HEK293 (cell line): ENCODE data around the gene GMDS.

Source experiments
- AEBP2 ChIP-seq: fragments of 450-650 bp; formaldehyde crosslinking; IDR thresholded peaks from 2 replicates; pipeline ENCODE4 v1.5.1; 2016; ENCODE audit warnings: missing biosample characterization, missing genetic modification characterization, borderline replicate concordance
- EGR2 ChIP-seq: fragments of 450-650 bp; formaldehyde crosslinking; IDR thresholded peaks from 2 replicates; pipeline ENCODE4 v1.5.1; 2016; ENCODE audit warnings: low read depth, missing biosample characterization, missing genetic modification characterization
- GLIS1 ChIP-seq: fragments of 450-650 bp; formaldehyde crosslinking; IDR thresholded peaks from 2 replicates; pipeline ENCODE4 v1.5.1; 2016; ENCODE audit warnings: missing biosample characterization, missing genetic modification characterization
- MZF1 ChIP-seq: fragments of 450-650 bp; formaldehyde crosslinking; IDR thresholded peaks from 2 replicates; pipeline ENCODE4 v1.5.1; 2017; ENCODE audit warnings: missing biosample characterization, missing genetic modification characterization, borderline replicate concordance
- REST ChIP-seq: fragments of 450-650 bp; formaldehyde crosslinking; IDR thresholded peaks from 2 replicates; pipeline ENCODE4 v1.5.1; 2016; ENCODE audit warnings: missing biosample characterization, missing genetic modification characterization
- SALL2 ChIP-seq: fragments of 450-650 bp; formaldehyde crosslinking; IDR thresholded peaks from 2 replicates; pipeline ENCODE4 v1.5.0; 2017; ENCODE audit warnings: missing biosample characterization, mild to moderate bottlenecking, missing genetic modification characterization, borderline replicate concordance
- ZEB2 ChIP-seq: fragments of 450-650 bp; formaldehyde crosslinking; IDR thresholded peaks from 2 replicates; pipeline ENCODE4 v1.5.1; 2016; ENCODE audit warnings: missing biosample characterization, missing genetic modification characterization
- ZNF112 ChIP-seq: fragments of 450-650 bp; formaldehyde crosslinking; IDR thresholded peaks from 2 replicates; pipeline ENCODE4 v1.5.0; 2017; ENCODE audit warnings: missing biosample characterization, missing genetic modification characterization
- ZNF138 ChIP-seq: fragments of 450-650 bp; formaldehyde crosslinking; IDR thresholded peaks from 2 replicates; pipeline ENCODE4 v1.5.1; 2016; ENCODE audit warnings: missing biosample characterization, missing genetic modification characterization, borderline replicate concordance
- ZNF148 ChIP-seq: fragments of 450-650 bp; formaldehyde crosslinking; IDR thresholded peaks from 2 replicates; pipeline ENCODE4 v1.5.0; 2017; ENCODE audit warnings: missing biosample characterization, missing genetic modification characterization, borderline replicate concordance
- ZNF18 ChIP-seq: fragments of 450-650 bp; formaldehyde crosslinking; IDR thresholded peaks from 2 replicates; pipeline ENCODE4 v1.5.1; 2016; ENCODE audit warnings: missing biosample characterization, missing genetic modification characterization
- ZNF391 ChIP-seq: fragments of 450-650 bp; formaldehyde crosslinking; IDR thresholded peaks from 2 replicates; pipeline ENCODE4 v1.5.1; 2016; ENCODE audit warnings: low read depth, missing biosample characterization, missing genetic modification characterization, borderline replicate concordance
- ZNF404 ChIP-seq: fragments of 450-650 bp; formaldehyde crosslinking; IDR thresholded peaks from 2 replicates; pipeline ENCODE4 v1.5.1; 2017; ENCODE audit warnings: missing biosample characterization, missing genetic modification characterization
- ZNF48 ChIP-seq: fragments of 450-650 bp; formaldehyde crosslinking; IDR thresholded peaks from 2 replicates; pipeline ENCODE4 v1.5.1; 2016; ENCODE audit warnings: missing biosample characterization, missing genetic modification characterization
- ZNF555 ChIP-seq: fragments of 450-650 bp; formaldehyde crosslinking; conservative IDR thresholded peaks from 2 replicates; pipeline ENCODE4 v1.5.1; 2017; ENCODE audit warnings: missing biosample characterization, mild to moderate bottlenecking, missing genetic modification characterization, inconsistent platforms
- ZNF558 ChIP-seq: fragments of 450-650 bp; formaldehyde crosslinking; IDR thresholded peaks from 2 replicates; pipeline ENCODE4 v1.5.1; 2016; ENCODE audit warnings: missing biosample characterization, missing genetic modification characterization
- ZNF580 ChIP-seq: fragments of 450-650 bp; formaldehyde crosslinking; IDR thresholded peaks from 2 replicates; pipeline ENCODE4 v1.5.1; 2016; ENCODE audit warnings: missing biosample characterization, missing genetic modification characterization
- ZNF677 ChIP-seq: fragments of 450-650 bp; IDR thresholded peaks from 2 replicates; pipeline ENCODE4 v1.5.0; 2018; ENCODE audit warnings: missing biosample characterization, mild to moderate bottlenecking, missing genetic modification characterization, moderate library complexity
- ZNF791 ChIP-seq: fragments of 450-650 bp; formaldehyde crosslinking; IDR thresholded peaks from 2 replicates; pipeline ENCODE4 v1.5.1; 2016; ENCODE audit warnings: missing biosample characterization, missing genetic modification characterization
- ZNF837 ChIP-seq: fragments of 450-650 bp; formaldehyde crosslinking; IDR thresholded peaks from 2 replicates; pipeline ENCODE4 v1.5.1; 2016; ENCODE audit warnings: missing biosample characterization, missing genetic modification characterization
- ZNF843 ChIP-seq: fragments of 450-650 bp; formaldehyde crosslinking; IDR thresholded peaks from 2 replicates; pipeline ENCODE4 v1.5.1; 2016; ENCODE audit warnings: missing biosample characterization, missing genetic modification characterization
- ZXDB ChIP-seq: fragments of 450-650 bp; formaldehyde crosslinking; IDR thresholded peaks from 2 replicates; pipeline ENCODE4 v1.5.1; 2016; ENCODE audit warnings: missing biosample characterization, missing genetic modification characterization
- TF ChIP-seq, protein P1 (sequence below): fragments of 450-650 bp; formaldehyde crosslinking; IDR thresholded peaks from 2 replicates; pipeline ENCODE4 v1.5.1; 2016; ENCODE audit warnings: missing biosample characterization, missing genetic modification characterization
- TF ChIP-seq, protein P2 (sequence below): fragments of 450-650 bp; formaldehyde crosslinking; IDR thresholded peaks from 2 replicates; pipeline ENCODE4 v1.5.1; 2016; ENCODE audit warnings: missing biosample characterization, missing genetic modification characterization
- TF ChIP-seq, protein P3 (sequence below): fragments of 450-650 bp; formaldehyde crosslinking; IDR thresholded peaks from 2 replicates; pipeline ENCODE4 v1.5.1; 2016; ENCODE audit warnings: missing biosample characterization, missing genetic modification characterization

GMDS gene

DNA sequence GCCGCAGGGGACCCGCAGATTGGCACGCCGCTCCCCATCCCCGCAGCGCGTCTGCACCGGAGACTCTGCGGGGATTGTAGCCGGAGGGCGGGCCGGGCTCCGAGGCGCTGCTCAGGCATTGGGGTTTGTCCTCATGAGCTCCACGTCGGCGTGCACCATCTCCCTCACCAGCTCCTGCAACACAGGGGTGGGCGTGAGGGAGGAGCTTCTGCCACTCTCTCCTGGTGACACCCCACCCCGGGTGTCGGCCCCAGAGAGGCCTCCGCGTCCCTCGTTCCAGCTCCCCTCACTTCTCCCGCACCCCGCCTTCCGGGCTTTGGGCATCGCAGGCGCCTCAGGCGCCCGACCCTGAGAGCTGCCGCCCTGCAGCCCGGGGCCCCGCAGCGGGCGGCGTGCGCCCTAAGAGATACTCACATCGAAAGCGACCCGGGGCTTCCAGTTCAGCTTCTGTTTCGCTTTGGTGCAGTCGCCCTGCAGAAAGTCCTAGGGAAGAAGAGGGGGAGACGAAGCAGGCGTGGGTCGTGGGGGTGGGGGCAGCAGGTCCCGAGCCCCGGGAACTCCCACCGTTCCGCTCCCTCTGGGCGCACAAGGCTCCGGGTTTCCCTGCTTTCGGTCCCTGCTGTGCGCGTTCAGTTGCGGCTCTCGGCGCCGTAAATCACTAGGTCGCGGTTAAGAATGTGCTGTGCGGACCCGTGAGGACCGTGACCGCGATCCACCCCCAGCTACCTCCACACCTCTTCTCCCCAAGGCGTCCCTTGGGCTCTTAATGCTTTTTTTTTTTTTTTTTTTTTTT lies 621.2 kb downstream of the GMDS start (continued):
- TF ChIP-seq, protein P1, sequence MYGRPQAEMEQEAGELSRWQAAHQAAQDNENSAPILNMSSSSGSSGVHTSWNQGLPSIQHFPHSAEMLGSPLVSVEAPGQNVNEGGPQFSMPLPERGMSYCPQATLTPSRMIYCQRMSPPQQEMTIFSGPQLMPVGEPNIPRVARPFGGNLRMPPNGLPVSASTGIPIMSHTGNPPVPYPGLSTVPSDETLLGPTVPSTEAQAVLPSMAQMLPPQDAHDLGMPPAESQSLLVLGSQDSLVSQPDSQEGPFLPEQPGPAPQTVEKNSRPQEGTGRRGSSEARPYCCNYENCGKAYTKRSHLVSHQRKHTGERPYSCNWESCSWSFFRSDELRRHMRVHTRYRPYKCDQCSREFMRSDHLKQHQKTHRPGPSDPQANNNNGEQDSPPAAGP (tag by site-specific recombination): no peak
- TF ChIP-seq ZNF138 (tag by site-specific recombination) (no peak), ZNF558 (no peak), ZNF112 (tag by site-specific recombination) (no peak), ZNF677 (tag by site-specific recombination) (no peak), ZNF791 (tag by site-specific recombination) (no peak), ZNF148 (tag by site-specific recombination) (no peak), GLIS1 (tag by site-specific recombination) (peak; percentile 78), ZNF843 (tag by site-specific recombination) (peak; percentile 53; the same call in 1 of the 2 replicates), MZF1 (peak; percentile 92), ZNF48 (tag by site-specific recombination) (no peak), ZNF837 (peak; percentile 76; the same call in 1 of the 2 replicates), EGR2 (peak; percentile 29), ZNF555 (no peak), ZNF18 (tag by site-specific recombination) (0 out of 2 replicates have a peak, but pooled peaks have one; percentile 10), ZNF391 (tag by site-specific recombination) (no peak), REST (tag by site-specific recombination) (no peak), AEBP2 (no peak), ZEB2 (tag by site-specific recombination) (peak; percentile 49), ZNF580 (tag by site-specific recombination) (no peak; the same call in 1 of the 2 replicates), SALL2 (no peak), ZNF404 (tag by site-specific recombination) (no peak), ZXDB (peak; percentile 71)
- TF ChIP-seq, protein P2, sequence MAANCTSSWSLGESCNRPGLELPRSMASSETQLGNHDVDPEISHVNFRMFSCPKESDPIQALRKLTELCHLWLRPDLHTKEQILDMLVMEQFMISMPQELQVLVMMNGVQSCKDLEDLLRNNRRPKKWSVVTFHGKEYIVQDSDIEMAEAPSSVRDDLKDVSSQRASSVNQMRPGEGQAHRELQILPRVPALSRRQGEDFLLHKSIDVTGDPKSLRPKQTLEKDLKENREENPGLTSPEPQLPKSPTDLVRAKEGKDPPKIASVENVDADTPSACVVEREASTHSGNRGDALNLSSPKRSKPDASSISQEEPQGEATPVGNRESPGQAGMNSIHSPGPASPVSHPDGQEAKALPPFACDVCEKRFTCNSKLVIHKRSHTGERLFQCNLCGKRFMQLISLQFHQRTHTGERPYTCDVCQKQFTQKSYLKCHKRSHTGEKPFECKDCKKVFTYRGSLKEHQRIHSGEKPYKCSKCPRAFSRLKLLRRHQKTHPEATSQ: no peak
- TF ChIP-seq, protein P3, sequence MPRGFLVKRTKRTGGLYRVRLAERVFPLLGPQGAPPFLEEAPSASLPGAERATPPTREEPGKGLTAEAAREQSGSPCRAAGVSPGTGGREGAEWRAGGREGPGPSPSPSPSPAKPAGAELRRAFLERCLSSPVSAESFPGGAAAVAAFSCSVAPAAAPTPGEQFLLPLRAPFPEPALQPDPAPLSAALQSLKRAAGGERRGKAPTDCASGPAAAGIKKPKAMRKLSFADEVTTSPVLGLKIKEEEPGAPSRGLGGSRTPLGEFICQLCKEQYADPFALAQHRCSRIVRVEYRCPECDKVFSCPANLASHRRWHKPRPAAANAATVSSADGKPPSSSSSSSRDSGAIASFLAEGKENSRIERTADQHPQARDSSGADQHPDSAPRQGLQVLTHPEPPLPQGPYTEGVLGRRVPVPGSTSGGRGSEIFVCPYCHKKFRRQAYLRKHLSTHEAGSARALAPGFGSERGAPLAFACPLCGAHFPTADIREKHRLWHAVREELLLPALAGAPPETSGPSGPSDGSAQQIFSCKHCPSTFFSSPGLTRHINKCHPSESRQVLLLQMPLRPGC (tag by site-specific recombination): peak; percentile 49; the same call in 1 of the 2 replicates
